H1 (cell line): Measurements from ENCODE around the gene UPP1. TPM values are rescaled to one million over a fixed set of nuclear protein-coding genes. Genes with fewer than 3 reads are reported as not detected.
"Not testable (repeated sequence)": the region's sequence is repeated elsewhere in the genome, so short reads cannot be mapped to it uniquely, and the experiment has no call there.

ENCODE experiments used
- CTCF ChIA-PET: fragments of 300-600 bp; sonication (Branson Sonifier 250); formaldehyde crosslinking; loops from one replicate; lab custom pipeline; 2021; ENCODE audit not compliant: partially characterized antibody; lab: Charles Lee
- POLR2A ChIA-PET: fragments of 300-600 bp; sonication (Branson Sonifier 250); formaldehyde crosslinking; loops from one replicate; lab custom pipeline; 2021; ENCODE audit warnings: inconsistent platforms; ENCODE audit not compliant: partially characterized antibody; lab: Charles Lee
- DNase-seq, 2 experiments: peaks; one replicate each; pipeline versions ENCODE4 v3.0.0 to v3.0.0-alpha.2; 2010 to 2022; ENCODE audit warnings: low spot score in 2 of 2, low read depth in 1 of 2, mixed read lengths in 1 of 2
- FAIRE-seq: peaks from 2 replicates; lab custom pipeline; 2011; peaks lifted over from hg19 to GRCh38; lab: Jason Lieb, UNC
- H2AFZ ChIP-seq: 2 replicates; pipeline ENCODE4 v1.8.1; 2012; ENCODE audit warnings: low read length, inconsistent platforms
- H2AK5ac ChIP-seq: 2 replicates; pipeline ENCODE4 v1.6.1; 2013; ENCODE audit warnings: low read depth, low read length
- H2BK120ac ChIP-seq: replicated peaks from 2 replicates; pipeline ENCODE3; 2013; ENCODE audit warnings: low read depth, low read length, inconsistent platforms
- H2BK12ac ChIP-seq: 2 replicates; pipeline ENCODE4 v1.6.1; 2013; ENCODE audit warnings: low read depth, low read length
- H2BK15ac ChIP-seq: 2 replicates; pipeline ENCODE4 v1.6.1; 2013; ENCODE audit warnings: low read length
- H2BK20ac ChIP-seq: 2 replicates; pipeline ENCODE4 v1.6.1; 2013; ENCODE audit warnings: low read length
- H2BK5ac ChIP-seq: 2 replicates; pipeline ENCODE4 v1.6.1; 2013; ENCODE audit warnings: low read depth, low read length
- H3K14ac ChIP-seq: 2 replicates; pipeline ENCODE4 v1.6.1; 2013; ENCODE audit warnings: inconsistent platforms; ENCODE audit not compliant: insufficient read length
- H3K18ac ChIP-seq: 2 replicates; pipeline ENCODE4 v1.6.1; 2013; ENCODE audit warnings: low read length; ENCODE audit errors: extremely low read depth
- H3K23ac ChIP-seq: 2 replicates; pipeline ENCODE4 v1.6.1; 2013; ENCODE audit warnings: inconsistent platforms; ENCODE audit not compliant: insufficient read length
- H3K23me2 ChIP-seq: 2 replicates; pipeline ENCODE4 v1.6.1; 2013; ENCODE audit warnings: low read depth, low read length
- H3K27ac ChIP-seq: 2 replicates; pipeline ENCODE4 v1.6.1; 2011; ENCODE audit warnings: low read depth, low read length, inconsistent platforms
- H3K27me3 ChIP-seq, 4 experiments: replicated peaks in 1 of 4; 1 replicate in 1 of 4; 2 replicates in 3 of 4; pipeline versions ENCODE4 v1.6.1 to v1.8.1; 2011 to 2013; ENCODE audit warnings: low read length in 3 of 4, mild to moderate bottlenecking in 3 of 4, inconsistent platforms in 2 of 4, mixed read lengths in 2 of 4, moderate library complexity in 1 of 4; ENCODE audit not compliant: control insufficient read depth in 3 of 4, insufficient read depth in 3 of 4; ENCODE audit errors: extremely low read depth in 1 of 4
- H3K36me3 ChIP-seq, 4 experiments: 2 replicates each; pipeline versions ENCODE4 v1.6.1 to v1.8.1; 2011 to 2013; ENCODE audit warnings: mild to moderate bottlenecking in 4 of 4, low read length in 3 of 4, moderate library complexity in 2 of 4, control low read depth in 1 of 4, inconsistent platforms in 1 of 4; ENCODE audit not compliant: insufficient read depth in 4 of 4, control insufficient read depth in 2 of 4
- H3K4ac ChIP-seq: replicated peaks from 2 replicates; pipeline ENCODE3; 2013; ENCODE audit warnings: low read length, low read depth, mixed read lengths, inconsistent platforms; ENCODE audit not compliant: insufficient read length
- H3K4me1 ChIP-seq, 4 experiments: replicated peaks in 1 of 4; 1 replicate in 1 of 4; 2 replicates in 3 of 4; pipeline versions ENCODE4 v1.6.1 to v1.8.1; 2011 to 2013; ENCODE audit warnings: low read length in 3 of 4, inconsistent platforms in 2 of 4, mixed read lengths in 1 of 4; ENCODE audit not compliant: insufficient read depth in 4 of 4, control insufficient read depth in 3 of 4
- H3K4me2 ChIP-seq, 2 experiments: 2 replicates each; pipeline versions ENCODE4 v1.6.1 to v1.8.1; 2011 to 2013; ENCODE audit warnings: low read depth in 2 of 2, low read length in 2 of 2, control low read depth in 1 of 2, inconsistent platforms in 1 of 2, mild to moderate bottlenecking in 1 of 2; ENCODE audit not compliant: insufficient read depth in 1 of 2
- H3K4me3 ChIP-seq, 4 experiments: fragments of 200-600, 300-600 bp in 1 of 4; sonication (generic), shearing (Covaris generic), sonication (Bioruptor Twin) in 1 of 4; 2 replicates each; pipeline versions ENCODE4 v1.5.1 to v1.8.1; 2011 to 2016; ENCODE audit warnings: low read length in 4 of 4, low read depth in 3 of 4, control low read depth in 2 of 4, inconsistent platforms in 2 of 4, mild to moderate bottlenecking in 2 of 4, mixed read lengths in 1 of 4, moderate library complexity in 1 of 4; ENCODE audit not compliant: insufficient read depth in 2 of 4; ENCODE audit errors: extremely low read depth in 1 of 4
- H3K56ac ChIP-seq: replicated peaks from 2 replicates; pipeline ENCODE3; 2013; ENCODE audit warnings: low read depth, mild to moderate bottlenecking, mixed read lengths, low read length, inconsistent platforms; ENCODE audit not compliant: insufficient read length
- H3K79me1 ChIP-seq: 2 replicates; pipeline ENCODE4 v1.6.1; 2013; ENCODE audit warnings: low read depth, low read length, control low read depth
- H3K79me2 ChIP-seq, 2 experiments: 2 replicates each; pipeline versions ENCODE4 v1.6.1 to v1.8.1; 2012 to 2013; ENCODE audit warnings: low read length in 2 of 2, mild to moderate bottlenecking in 2 of 2, inconsistent platforms in 1 of 2; ENCODE audit not compliant: insufficient read depth in 2 of 2, control insufficient read depth in 1 of 2
- H3K9ac ChIP-seq, 4 experiments: replicated peaks in 1 of 4; 1 replicate in 1 of 4; 2 replicates in 3 of 4; pipeline versions ENCODE4 v1.6.1 to v1.8.1; 2011 to 2013; ENCODE audit warnings: low read depth in 3 of 4, low read length in 3 of 4, control low read depth in 2 of 4, mild to moderate bottlenecking in 2 of 4, moderate library complexity in 2 of 4, inconsistent platforms in 1 of 4; ENCODE audit errors: extremely low read depth in 1 of 4
- H3K9me3 ChIP-seq, 2 experiments: 2 replicates each; pipeline versions ENCODE4 v1.6.1 to v1.8.1; 2012 to 2013; ENCODE audit warnings: mild to moderate bottlenecking in 2 of 2, moderate library complexity in 2 of 2, control low read depth in 1 of 2, inconsistent platforms in 1 of 2, low read depth in 1 of 2, low read length in 1 of 2, mixed read lengths in 1 of 2; ENCODE audit not compliant: insufficient read depth in 2 of 2
- H4K20me1 ChIP-seq, 2 experiments: replicated peaks in 1 of 2; 2 replicates each; pipeline versions ENCODE3 to v1.8.1; 2011 to 2013; ENCODE audit warnings: inconsistent platforms in 2 of 2, low read length in 2 of 2, mild to moderate bottlenecking in 1 of 2; ENCODE audit not compliant: insufficient read depth in 2 of 2, control insufficient read depth in 1 of 2
- H4K5ac ChIP-seq: 2 replicates; pipeline ENCODE4 v1.6.1; 2013; ENCODE audit warnings: low read length, low read depth, mixed read lengths, inconsistent platforms; ENCODE audit not compliant: insufficient read length
- H4K8ac ChIP-seq: 2 replicates; pipeline ENCODE4 v1.8.0; 2013; ENCODE audit warnings: mild to moderate bottlenecking, moderate library complexity, low read length, inconsistent platforms; ENCODE audit not compliant: insufficient read depth; ENCODE audit errors: extremely low read depth
- H4K91ac ChIP-seq: replicated peaks from 2 replicates; pipeline ENCODE3; 2013; ENCODE audit warnings: low read length, mixed read lengths, inconsistent platforms; ENCODE audit not compliant: insufficient read length
- WGBS, 2 experiments: shearing (Covaris generic) in 1 of 2; methylation state at CpG; one replicate each; pipeline versions ENCODE4 v1.1.6 to v1.1.7; 2013 to 2015; ENCODE audit warnings: low lambda C conversion rate in 2 of 2, mixed read lengths in 2 of 2, inconsistent platforms in 1 of 2, low coverage in 1 of 2, missing lambda C conversion rate in 1 of 2; ENCODE audit not compliant: insufficient replicate concordance in 2 of 2, insufficient coverage in 1 of 2, insufficient read length in 1 of 2; ENCODE audit errors: extremely low coverage in 1 of 2, missing lambda C conversion rate in 1 of 2; 5-methylcytosine and 5-hydroxymethylcytosine counted together
- polyA plus RNA-seq, 7 experiments: library from polyadenylated mRNA; depleted of rRNA in 3 of 7; stranded (reverse) in 5 of 7; unstranded in 2 of 7; fragments of >200 nt in 5 of 7; fragments of 200-250 nt in 2 of 7; gene quantifications; 1 replicate in 5 of 7; 2 replicates in 1 of 7; 4 replicates in 1 of 7; pipeline versions ENCODE4 v1.2.1 to v1.2.3, GENCODE V29; 2011 to 2013; ENCODE audit warnings: missing spikeins in 2 of 7, mixed read lengths in 2 of 7
- total RNA-seq: library from RNA; stranded (reverse); fragmentation: NEBNext Ultra II Directional; extraction: Animal tissue kit (Norgen Biotek cat#: 25700); gene quantifications from 2 replicates; pipeline ENCODE4 v1.2.1, GENCODE V29; 2021

Gene UPP1
- total and polyA plus RNA-seq, 2 of the 8 experiments (the other 6 are each of a cell fraction or from before 2014, with no cell fraction given), result 40.7 to 46.2 TPM

DNA sequence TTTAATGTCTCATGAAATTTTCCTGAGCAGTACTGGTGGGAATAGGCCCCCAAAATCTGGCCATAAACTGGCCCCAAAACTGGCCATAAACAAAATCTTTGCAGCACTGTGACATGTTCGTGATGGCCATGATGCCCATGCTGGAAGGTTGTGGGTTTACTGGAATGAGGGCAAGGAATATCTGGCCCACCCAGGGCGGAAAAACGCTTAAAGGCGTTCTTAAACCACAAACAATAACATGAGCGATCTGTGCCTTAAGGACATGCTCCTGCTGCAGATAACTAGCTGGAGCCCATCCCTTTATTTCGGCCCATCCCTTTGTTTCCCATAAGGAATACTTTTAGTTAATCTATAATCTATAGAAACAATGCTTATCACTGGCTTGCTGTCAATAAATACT is 31.5 kb downstream of the UPP1 start:
- not testable (repeated sequence) for H2BK5ac ChIP-seq, H3K4me1 ChIP-seq, H3K4me2 ChIP-seq, H4K8ac ChIP-seq, H3K36me3 ChIP-seq, H3K27ac ChIP-seq, H4K20me1 ChIP-seq, H2AFZ ChIP-seq, H4K5ac ChIP-seq, H3K9me3 ChIP-seq, FAIRE-seq, H3K4me3 ChIP-seq, H2BK12ac ChIP-seq, H3K79me2 ChIP-seq, H4K91ac ChIP-seq, H3K23ac ChIP-seq, H3K9ac ChIP-seq, H3K79me1 ChIP-seq, H2AK5ac ChIP-seq, H3K56ac ChIP-seq, H3K18ac ChIP-seq, H3K14ac ChIP-seq, H2BK20ac ChIP-seq, H2BK15ac ChIP-seq, H3K27me3 ChIP-seq, H3K4ac ChIP-seq, H2BK120ac ChIP-seq, DNase-seq, H3K23me2 ChIP-seq
- 91% methylated on average over 6 of the region's 6 CpGs; no CpG with 5 or more reads in 1 of the 2 experiments for WGBS, 2 experiments
- ChIA-PET POLR2A (interaction anchor here (1.7 kb wide), 1 partner anchor 10 kb away, joined by 4 read pairs; no protein-coding TSS in a partner anchor), CTCF (interaction anchor here (1.1 to 1.7 kb wide), 4 partner anchors 10 to 434 kb away, joined by 3 to 10 read pairs (median 4); no protein-coding TSS in a partner anchor)
